ENCODE measurements around the gene CORO2B.

GRCh38 chr15:68593341-68593740 is 14.5 kb downstream of the CORO2B start:
- TF ChIP-seq MXI1 (IDR thresholded peaks at IDR 0.05; ENCODE audit: borderline replicate concordance, low read depth, low read length) (no peak), CTCF (conservative IDR thresholded peaks at IDR 0.05; ENCODE audit: low read depth, low read length) (no peak), POLR2A (IDR thresholded peaks at IDR 0.05; ENCODE audit: low read depth, low read length) (no peak), RAD21 (IDR thresholded peaks at IDR 0.05; ENCODE audit: low read length) (no peak), MAFK (IDR thresholded peaks at IDR 0.05; ENCODE audit: low read depth, low read length) (no peak), ELK1 (IDR thresholded peaks at IDR 0.05; ENCODE audit: borderline replicate concordance, low read depth, low read length) (no peak), FOS (IDR thresholded peaks at IDR 0.05; ENCODE audit: low read depth, low read length) (no peak), RCOR1 (IDR thresholded peaks at IDR 0.05; ENCODE audit: insufficient replicate concordance, low read length) (no peak), BHLHE40 (IDR thresholded peaks at IDR 0.05; ENCODE audit: low read depth, low read length) (no peak), CEBPB (IDR thresholded peaks at IDR 0.05; ENCODE audit: low read depth, low read length) (no peak), SMC3 (IDR thresholded peaks at IDR 0.05; ENCODE audit: low read depth, low read length) (no peak), NFE2L2 (IDR thresholded peaks at IDR 0.05; ENCODE audit: low read depth, low read length) (no peak), USF2 (IDR thresholded peaks at IDR 0.05; ENCODE audit: low read depth, low read length) (no peak)
